Measurements from ENCODE around the gene CERS3.
"Not testable (repeated sequence)": the region's sequence is repeated elsewhere in the genome, so short reads cannot be mapped to it uniquely, and the experiment has no call there.

The CERS3 gene

GRCh38 chr15:100463515-100463914 lies 65.2 kb downstream of the CERS3 start:
- no peak for DNase-seq

GRCh38 chr15:100461049-100461448 lies 67.7 kb downstream of the CERS3 start:
- no peak for DNase-seq

GRCh38 chr15:100457201-100457600 lies 71.5 kb downstream of the CERS3 start:
- no peak for DNase-seq

GRCh38 chr15:100454148-100454547 lies 74.6 kb downstream of the CERS3 start:
- no peak for DNase-seq

- no peak for DNase-seq
Measured at GRCh38 chr15:100448481-100448880, 80.3 kb downstream of the CERS3 start.

- not testable (repeated sequence) for DNase-seq
Measured at GRCh38 chr15:100441063-100441462, 87.7 kb downstream of the CERS3 start.

- no peak for DNase-seq
Measured at GRCh38 chr15:100439514-100439913, 89.2 kb downstream of the CERS3 start.

GRCh38 chr15:100438570-100438969 lies 90.2 kb downstream of the CERS3 start:
- DNase-seq, result peak; percentile 83

GRCh38 chr15:100437261-100437660 lies 91.5 kb downstream of the CERS3 start:
- DNase-seq, result no peak

GRCh38 chr15:100434561-100434960 lies 94.2 kb downstream of the CERS3 start:
- no peak for DNase-seq

- no peak for DNase-seq
Measured at GRCh38 chr15:100434038-100434437, 94.7 kb downstream of the CERS3 start.

- DNase-seq, result no peak
Measured at GRCh38 chr15:100433304-100433703, 95.4 kb downstream of the CERS3 start.

- no peak for DNase-seq
Measured at GRCh38 chr15:100430411-100430810, 98.3 kb downstream of the CERS3 start.

GRCh38 chr15:100429116-100429728 lies 99.5 kb downstream of the CERS3 start:
- DNase-seq, result no peak

GRCh38 chr15:100426937-100427336 lies 101.8 kb downstream of the CERS3 start:
- no peak for DNase-seq

GRCh38 chr15:100405179-100405578 lies 123.6 kb downstream of the CERS3 start:
- DNase-seq, result no peak

- DNase-seq, result no peak
Measured at GRCh38 chr15:100400996-100401395, 127.8 kb downstream of the CERS3 start.

GRCh38 chr15:100394736-100395440 lies 133.9 kb downstream of the CERS3 start:
- DNase-seq, result no peak

- DNase-seq, result no peak
Measured at GRCh38 chr15:100393008-100393407, 135.7 kb downstream of the CERS3 start.

- DNase-seq, result no peak
Measured at GRCh38 chr15:100385300-100386050, 143.3 kb downstream of the CERS3 start.

GRCh38 chr15:100384108-100384410 lies 144.7 kb downstream of the CERS3 start:
- DNase-seq, result no peak

GRCh38 chr15:100383302-100384107 lies 145.2 kb downstream of the CERS3 start:
- DNase-seq, result no peak

- DNase-seq, result no peak
Measured at GRCh38 chr15:100373942-100374341, 154.8 kb downstream of the CERS3 start.

All from NCI-H2171 (cell line).